HG03280 (cell line): ENCODE measurements around the gene CASKIN1.
"Not testable (repeated sequence)": the region's sequence is repeated elsewhere in the genome, so short reads cannot be mapped to it uniquely, and the experiment has no call there.

ENCODE experiments used
- ATAC-seq: cut with Tn5 transposase; IDR thresholded peaks from one replicate; pipeline ENCODE4 v1.9.1; 2021; ENCODE audit warnings: mild to moderate bottlenecking, moderate library complexity; ENCODE audit not compliant: unreplicated experiment

The CASKIN1 gene

DNA sequence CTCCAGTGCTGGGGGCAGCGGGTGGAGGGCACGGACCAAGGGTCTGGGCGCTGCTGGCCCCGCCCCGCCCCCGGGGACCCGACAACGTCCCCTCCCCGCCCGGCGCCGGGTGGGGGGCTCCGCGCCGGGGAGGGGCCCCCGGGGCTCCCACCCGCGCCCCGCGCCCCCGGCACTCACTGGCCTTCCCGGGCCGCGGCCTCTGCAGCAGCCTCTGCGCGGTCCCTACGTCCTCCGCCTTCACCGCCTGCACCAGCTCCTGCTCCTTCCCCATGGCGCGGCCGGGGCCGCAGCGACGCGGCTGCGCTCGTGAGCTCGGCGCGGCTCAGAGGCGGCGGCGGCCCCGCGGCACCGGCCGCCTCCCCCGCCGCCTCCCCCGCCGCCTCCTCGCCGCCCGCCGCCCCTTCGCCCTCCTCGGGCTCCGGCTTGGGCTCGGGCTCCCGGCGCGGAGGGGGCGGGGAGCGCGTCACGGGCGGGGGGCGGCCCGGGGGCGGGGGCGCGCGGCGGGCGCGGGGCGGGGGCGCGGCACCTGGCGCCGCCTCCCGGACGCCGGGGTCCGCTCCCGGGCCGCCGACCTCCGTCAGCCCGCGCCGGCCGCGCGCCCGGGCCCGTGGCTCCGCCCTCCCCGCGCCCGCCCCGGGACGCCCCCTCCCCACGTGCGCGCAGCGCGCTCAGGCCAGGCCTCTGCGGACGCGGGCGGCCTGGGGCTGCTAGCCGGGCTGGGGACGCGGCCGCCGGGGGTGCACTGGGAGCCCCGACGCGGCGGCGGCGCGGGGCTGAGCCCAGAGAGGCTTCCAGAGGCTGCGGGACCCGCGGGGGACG lies at the start of gene CASKIN1:
TSS of gene CASKIN1 (minus strand) at position 444 of the 819 bp plus-strand sequence. CDS start at position 271, 173 bp downstream.
- no peak for ATAC-seq

- no peak for ATAC-seq
Measured at GRCh38 chr16:2244926-2245795, 48.8 kb upstream of the CASKIN1 start.

DNA sequence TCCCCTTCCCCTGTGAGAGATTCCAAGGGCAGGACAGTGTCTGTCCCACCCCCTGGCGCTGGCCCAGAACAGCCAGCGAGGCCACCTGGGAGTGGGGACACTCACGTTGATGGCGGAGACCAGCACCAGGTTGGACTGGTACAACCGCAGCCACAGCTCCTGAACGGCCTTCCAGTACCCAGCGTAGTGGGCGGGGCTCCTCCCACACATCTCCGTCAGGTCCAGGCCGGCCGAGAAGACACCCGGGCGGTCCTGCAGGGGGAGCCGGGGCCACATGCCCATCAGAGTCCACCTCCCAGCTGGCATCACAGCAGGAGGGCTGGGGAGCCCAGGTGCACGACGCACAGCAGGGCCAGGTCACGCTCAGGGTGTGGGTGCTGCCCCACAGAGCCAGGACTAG lies 47.9 kb upstream of the CASKIN1 start:
- no peak for ATAC-seq

DNA sequence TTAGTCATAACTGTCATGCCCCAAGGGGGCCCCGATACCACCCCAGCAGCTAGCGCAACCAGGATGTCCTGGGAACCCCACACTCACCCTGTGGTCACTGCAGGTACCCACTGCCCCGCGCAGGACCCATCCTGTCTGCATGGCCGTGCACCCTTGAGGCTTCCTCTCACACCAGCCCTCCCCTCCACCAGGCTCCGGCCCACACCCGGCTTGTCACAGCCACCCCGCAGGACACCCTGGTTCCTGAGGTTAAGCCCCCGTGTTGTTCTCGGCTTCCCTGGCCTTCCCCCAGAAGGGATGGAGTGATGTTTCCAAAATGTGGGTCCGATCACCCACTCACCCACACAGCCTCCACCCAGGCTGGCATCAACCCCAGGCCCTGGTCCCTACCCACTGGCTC lies 47.4 kb upstream of the CASKIN1 start:
- ATAC-seq = no peak

GRCh38 chr16:2243031-2243528 lies 46.7 kb upstream of the CASKIN1 start:
- ATAC-seq = no peak

GRCh38 chr16:2242598-2242997 lies 46.2 kb upstream of the CASKIN1 start:
- no peak for ATAC-seq

DNA sequence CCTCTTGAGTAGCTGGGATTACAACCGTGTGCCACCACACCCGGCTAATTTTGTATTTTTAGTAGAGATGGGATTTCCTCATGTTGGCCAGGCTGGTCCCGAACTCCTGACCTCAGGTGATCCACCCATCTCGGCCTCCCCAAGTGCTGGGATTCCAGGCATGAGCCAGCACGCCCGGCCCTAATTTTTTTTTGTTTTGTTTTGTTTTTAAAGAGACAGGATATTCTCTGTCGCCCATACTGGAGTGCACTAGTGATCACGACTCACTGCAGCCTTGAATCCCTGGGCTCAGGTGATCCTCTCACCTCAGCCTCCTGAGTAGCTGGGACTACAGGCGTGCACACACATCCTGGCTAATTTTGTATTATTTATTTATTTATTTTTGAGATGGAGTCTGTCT lies 43.9 kb upstream of the CASKIN1 start:
- ATAC-seq = not testable (repeated sequence)

GRCh38 chr16:2238838-2239675 lies 42.7 kb upstream of the CASKIN1 start:
- ATAC-seq = no peak

DNA sequence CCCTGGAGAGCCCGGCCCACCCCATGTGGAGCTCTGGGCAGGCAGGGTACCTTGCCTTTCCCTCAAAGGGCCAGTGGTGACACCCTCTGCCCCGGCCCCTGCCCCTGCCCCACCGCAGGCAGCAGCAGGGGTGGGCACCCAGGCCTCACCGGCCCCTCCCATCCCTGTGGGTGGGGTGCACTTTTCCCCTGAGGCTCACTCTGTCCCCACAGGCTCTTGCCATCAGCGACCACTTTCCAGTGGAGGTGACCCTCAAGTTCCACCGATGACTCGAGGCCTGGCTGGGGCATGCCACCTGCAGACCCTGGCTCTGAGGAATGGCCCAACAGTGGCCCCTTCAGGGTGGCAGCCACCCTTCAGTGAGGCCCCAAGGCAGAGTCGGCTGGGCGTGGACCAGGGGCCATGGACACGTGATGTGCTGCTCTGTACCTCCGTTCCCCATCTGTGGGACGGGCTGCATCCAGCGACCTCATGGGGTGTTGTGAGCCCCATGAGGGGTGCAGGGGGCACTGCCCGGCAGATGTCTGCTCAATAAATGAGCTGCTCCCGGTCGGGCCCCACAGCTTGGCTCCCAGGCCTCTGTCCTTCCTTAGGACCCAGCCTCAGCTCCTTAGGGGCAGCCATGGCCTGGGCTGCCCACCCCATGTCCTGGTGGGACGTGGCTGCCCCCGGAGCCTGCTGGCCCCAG lies 41.9 kb upstream of the CASKIN1 start:
- ATAC-seq = no peak

GRCh38 chr16:2237493-2238149 lies 41.2 kb upstream of the CASKIN1 start:
- no peak for ATAC-seq

GRCh38 chr16:2237102-2237482 lies 40.7 kb upstream of the CASKIN1 start:
- ATAC-seq = no peak

GRCh38 chr16:2236337-2237101 lies 40.1 kb upstream of the CASKIN1 start, which contains the start of gene DNASE1L2:
Gene DNASE1L2 (plus strand): TSS chr16:2236444. CDS start chr16:2236817, 373 bp downstream.
- no peak for ATAC-seq

DNA sequence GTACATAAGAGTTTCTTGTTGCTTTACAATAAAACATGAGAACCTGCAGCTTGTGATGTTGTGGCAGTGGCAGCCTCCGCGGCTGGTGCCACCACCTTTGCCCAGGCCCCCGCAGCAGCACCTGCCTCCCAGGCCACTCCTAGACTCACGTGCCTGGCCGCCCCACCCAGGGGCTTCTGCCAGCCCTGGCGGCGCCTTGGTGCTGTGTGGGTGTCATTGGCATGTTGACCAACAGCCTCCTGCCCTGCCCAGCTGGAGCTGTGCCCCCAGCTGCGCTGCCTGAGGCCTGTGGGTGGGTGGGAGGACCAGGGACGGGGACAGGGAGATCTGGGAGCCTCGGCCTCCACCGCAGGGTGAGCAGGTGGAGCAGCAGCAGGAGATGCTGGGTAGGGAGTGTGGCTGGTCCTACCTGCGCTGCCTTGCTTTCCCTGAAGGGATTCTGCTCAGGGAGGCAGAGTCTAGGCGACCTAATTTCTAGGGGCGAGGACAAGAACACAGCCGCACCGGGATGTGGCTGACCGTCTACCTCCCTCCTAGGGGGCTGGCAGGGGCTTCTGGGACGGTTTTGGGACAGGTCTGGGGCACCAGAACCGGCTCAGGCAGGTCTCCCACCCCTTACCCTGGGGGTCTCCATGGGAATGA lies 39.4 kb upstream of the CASKIN1 start:
- ATAC-seq = no peak

- ATAC-seq = no peak
Measured at GRCh38 chr16:2235234-2235651, 38.8 kb upstream of the CASKIN1 start.

- ATAC-seq = no peak
Measured at GRCh38 chr16:2234813-2235170, 38.4 kb upstream of the CASKIN1 start.

DNA sequence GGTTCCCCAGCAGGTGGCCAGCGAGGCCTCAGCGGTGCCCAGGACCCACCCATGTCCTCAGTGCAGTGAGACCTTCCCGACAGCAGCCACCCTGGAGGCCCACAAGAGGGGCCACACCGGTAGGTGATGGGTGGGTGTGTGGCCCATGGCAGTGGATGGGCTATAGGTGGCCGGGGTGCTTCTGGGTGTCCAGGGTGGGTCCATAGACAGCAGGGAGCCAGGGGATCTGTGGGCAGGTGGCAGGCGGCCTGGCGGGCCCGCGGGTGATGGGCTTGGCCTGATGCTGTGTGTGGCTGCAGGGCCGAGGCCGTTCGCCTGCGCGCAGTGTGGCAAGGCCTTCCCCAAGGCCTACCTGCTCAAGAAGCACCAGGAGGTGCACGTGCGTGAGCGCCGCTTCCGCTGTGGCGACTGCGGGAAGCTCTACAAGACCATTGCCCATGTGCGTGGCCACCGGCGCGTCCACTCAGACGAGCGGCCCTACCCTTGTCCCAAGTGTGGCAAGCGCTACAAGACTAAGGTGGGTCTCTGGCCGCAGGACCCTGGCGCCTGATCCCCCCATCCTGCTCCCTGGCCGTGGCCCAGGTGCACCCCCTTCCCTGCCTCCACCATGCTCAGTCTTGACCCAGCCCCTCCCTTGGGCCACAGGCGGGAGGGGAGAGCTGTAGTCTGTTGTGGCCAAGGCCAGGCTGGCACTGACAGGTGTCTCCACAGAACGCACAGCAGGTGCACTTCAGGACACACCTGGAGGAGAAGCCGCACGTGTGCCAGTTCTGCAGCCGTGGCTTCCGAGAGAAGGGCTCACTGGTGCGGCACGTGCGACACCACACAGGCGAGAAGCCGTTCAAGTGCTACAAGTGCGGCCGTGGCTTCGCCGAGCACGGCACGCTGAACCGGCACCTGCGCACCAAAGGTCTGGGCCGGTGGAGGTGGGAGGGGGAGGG lies 37.7 kb upstream of the CASKIN1 start:
- ATAC-seq = no peak

- ATAC-seq = no peak
Measured at GRCh38 chr16:2233046-2233775, 36.8 kb upstream of the CASKIN1 start.
